B cell (primary cell): ENCODE results near the gene ADGRL2. TPM values are rescaled to one million over a fixed set of nuclear protein-coding genes. Genes with fewer than 3 reads are reported as not detected.

Experiments
- ATAC-seq: fragments of 200-7000 bp; cut with Tn5 transposase; one replicate; pipeline ENCODE4 v1.10.0; 2021; ENCODE audit warnings: low read depth, mild to moderate bottlenecking, moderate number of reproducible peaks, moderate library complexity
- CTCF ChIA-PET: fragments of 350-600 bp; sonication (Branson Sonifier 250); formaldehyde crosslinking; loops from one replicate; lab custom pipeline; 2021; ENCODE audit warnings: antibody characterized with exemption, inconsistent platforms; lab: Charles Lee
- POLR2A ChIA-PET: fragments of 350-600 bp; sonication (Branson Sonifier 250); formaldehyde crosslinking; loops from one replicate; lab custom pipeline; 2021; ENCODE audit warnings: antibody characterized with exemption; lab: Charles Lee
- DNase-seq: peaks from one replicate; pipeline ENCODE4 v3.0.0; 2013
- H2AFZ ChIP-seq: 2 replicates; pipeline ENCODE4 v1.6.1; 2012; ENCODE audit warnings: mild to moderate bottlenecking, low read depth, low read length; ENCODE audit not compliant: insufficient read depth, poor library complexity, severe bottlenecking
- H3K27ac ChIP-seq, 2 donors: 1 replicate in 1 of 2; 2 replicates in 1 of 2; pipeline ENCODE4 v1.5.1; 2012 to 2013; ENCODE audit warnings: low read length in 2 of 2, mild to moderate bottlenecking in 2 of 2, moderate library complexity in 1 of 2
- H3K27me3 ChIP-seq, 4 experiments: fragments of 200-600 bp in 1 of 4; sonication (generic) in 1 of 4; replicated peaks in 1 of 4; 1 replicate in 2 of 4; 2 replicates in 2 of 4; pipeline versions ENCODE4 v1.6.1 to v1.7.0; 2013 to 2016; ENCODE audit warnings: low read length in 3 of 4, mild to moderate bottlenecking in 2 of 4, mixed read lengths in 1 of 4, moderate library complexity in 1 of 4; ENCODE audit not compliant: insufficient read depth in 4 of 4, control insufficient read depth in 3 of 4; ENCODE audit errors: control extremely low read depth in 1 of 4
- H3K36me3 ChIP-seq, 2 experiments: replicated peaks in 1 of 2; 1 replicate in 1 of 2; 2 replicates in 1 of 2; pipeline versions ENCODE4 v1.6.1 to v1.7.1; 2013; ENCODE audit warnings: low read length in 1 of 2; ENCODE audit not compliant: insufficient read depth in 2 of 2, control insufficient read depth in 1 of 2; ENCODE audit errors: control extremely low read depth in 1 of 2, extremely low read depth in 1 of 2
- H3K4me1 ChIP-seq, 2 donors: fragments of 200-600 bp in 1 of 2; sonication (generic) in 1 of 2; 1 replicate in 1 of 2; 2 replicates in 1 of 2; pipeline versions ENCODE4 v1.5.1 to v1.6.1; 2013 to 2017; ENCODE audit warnings: low read length in 2 of 2; ENCODE audit not compliant: control insufficient read depth in 2 of 2, insufficient read depth in 2 of 2
- H3K4me2 ChIP-seq: replicated peaks from 2 replicates; pipeline ENCODE3; 2012; ENCODE audit warnings: mild to moderate bottlenecking, low read depth, low read length; ENCODE audit not compliant: poor library complexity, severe bottlenecking
- H3K4me3 ChIP-seq, 5 experiments: fragments of 200-600 bp in 1 of 5; sonication (generic) in 1 of 5; 1 replicate in 3 of 5; 2 replicates in 2 of 5; pipeline versions ENCODE4 v1.5.1 to v1.7.0; 2011 to 2016; ENCODE audit warnings: low read length in 4 of 5, mild to moderate bottlenecking in 4 of 5, low read depth in 2 of 5, control low read depth in 1 of 5, moderate library complexity in 1 of 5; ENCODE audit not compliant: insufficient read depth in 1 of 5; ENCODE audit errors: control extremely low read depth in 1 of 5, extremely low read depth in 1 of 5
- H3K79me2 ChIP-seq: fragments of 200-600 bp; sonication (generic); one replicate; pipeline ENCODE4 v1.6.0; 2016; ENCODE audit warnings: low read length; ENCODE audit not compliant: control insufficient read depth, insufficient read depth
- H3K9ac ChIP-seq: fragments of 200-600 bp; sonication (generic); 2 replicates; pipeline ENCODE4 v1.6.1; 2017; ENCODE audit warnings: mild to moderate bottlenecking, low read length, moderate library complexity
- H3K9me3 ChIP-seq, 3 donors: one replicate each; pipeline versions ENCODE4 v1.6.1 to v1.7.1; 2013; ENCODE audit warnings: low read length in 2 of 3; ENCODE audit not compliant: control insufficient read depth in 2 of 3, insufficient read depth in 1 of 3; ENCODE audit errors: control extremely low read depth in 1 of 3
- H4K20me1 ChIP-seq: 2 replicates; pipeline ENCODE4 v1.6.0; 2012; ENCODE audit warnings: mild to moderate bottlenecking, low read length; ENCODE audit not compliant: insufficient read depth, control insufficient read depth, poor library complexity, severe bottlenecking
- H3K27ac Mint-ChIP-seq: one replicate; pipeline ENCODE4 v1.8.0; 2021; ENCODE audit warnings: mixed read lengths
- H3K27me3 Mint-ChIP-seq: one replicate; pipeline ENCODE4 v1.8.0; 2021; ENCODE audit warnings: mixed read lengths
- H3K4me1 Mint-ChIP-seq: one replicate; pipeline ENCODE4 v1.8.0; 2021; ENCODE audit warnings: mixed read lengths
- H3K4me3 Mint-ChIP-seq: one replicate; pipeline ENCODE4 v1.8.0; 2021; ENCODE audit warnings: mixed read lengths
- H3K9me3 Mint-ChIP-seq: one replicate; pipeline ENCODE4 v1.8.0; 2022; ENCODE audit warnings: mixed read lengths; ENCODE audit not compliant: insufficient read depth
- EZH2 ChIP-seq: IDR thresholded peaks from 2 replicates; pipeline ENCODE4 v1.6.1; 2012; ENCODE audit warnings: borderline replicate concordance, low read depth, mild to moderate bottlenecking, moderate library complexity, low read length; ENCODE audit not compliant: insufficient read depth, poor library complexity, severe bottlenecking
- WGBS: methylation state at CpG from one replicate; pipeline ENCODE4 v1.1.5; 2013; ENCODE audit warnings: missing lambda C conversion rate; ENCODE audit not compliant: insufficient coverage; 5-methylcytosine and 5-hydroxymethylcytosine counted together
- intact Hi-C: fragments of 100-400 bp; cut with micrococcal nuclease; formaldehyde crosslinking; loops from one replicate; pipeline ENCODE4 v1.10.0; 2022
- polyA plus RNA-seq: library from polyadenylated mRNA; depleted of rRNA; stranded (reverse); fragments of >200 nt; gene quantifications from 2 replicates; pipeline ENCODE4 v1.2.3, GENCODE V29; 2012
- total RNA-seq, 2 donors: library from RNA; stranded (reverse); fragments of 120-200 nt in 1 of 2; gene quantifications; 1 replicate in 1 of 2; 2 replicates in 1 of 2; pipeline versions ENCODE4 v1.2.3 to v1.2.4, GENCODE V29; 2013 to 2022
- TF ChIP-seq, protein P1 (sequence below): fragments of 200-600 bp; IDR thresholded peaks from one replicate; pipeline ENCODE4 v1.8.0; 2022; ENCODE audit warnings: antibody characterized with exemption, mild to moderate bottlenecking

Gene ADGRL2
- total and polyA plus RNA-seq, 2 donors (not counting 1 experiment from before 2014, with no cell fraction given) = not detected

DNA sequence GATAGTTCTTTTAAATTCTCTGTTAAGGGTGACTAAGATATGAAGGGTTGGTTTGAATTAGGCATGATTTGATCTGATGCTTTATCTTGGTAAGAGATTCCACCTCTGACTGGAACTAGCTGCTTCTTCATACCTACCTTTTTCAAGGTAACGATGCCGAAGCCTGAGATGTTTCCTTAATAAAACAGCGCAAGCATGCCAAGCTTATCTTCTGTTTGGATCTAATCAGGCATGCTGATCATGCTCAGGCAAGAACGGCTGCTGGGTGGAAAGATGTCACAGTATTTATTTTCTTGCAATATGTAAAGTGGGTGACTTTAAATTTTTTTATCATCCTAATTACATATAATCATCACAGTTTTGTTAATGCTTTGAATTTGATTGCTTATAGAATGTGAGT is 148.7 kb downstream of the ADGRL2 start:
- no peak overlapping the region for H3K4me2 ChIP-seq
- no peak overlapping the region for H3K9ac ChIP-seq
- no peak for TF ChIP-seq EZH2
- TF ChIP-seq, protein P1, sequence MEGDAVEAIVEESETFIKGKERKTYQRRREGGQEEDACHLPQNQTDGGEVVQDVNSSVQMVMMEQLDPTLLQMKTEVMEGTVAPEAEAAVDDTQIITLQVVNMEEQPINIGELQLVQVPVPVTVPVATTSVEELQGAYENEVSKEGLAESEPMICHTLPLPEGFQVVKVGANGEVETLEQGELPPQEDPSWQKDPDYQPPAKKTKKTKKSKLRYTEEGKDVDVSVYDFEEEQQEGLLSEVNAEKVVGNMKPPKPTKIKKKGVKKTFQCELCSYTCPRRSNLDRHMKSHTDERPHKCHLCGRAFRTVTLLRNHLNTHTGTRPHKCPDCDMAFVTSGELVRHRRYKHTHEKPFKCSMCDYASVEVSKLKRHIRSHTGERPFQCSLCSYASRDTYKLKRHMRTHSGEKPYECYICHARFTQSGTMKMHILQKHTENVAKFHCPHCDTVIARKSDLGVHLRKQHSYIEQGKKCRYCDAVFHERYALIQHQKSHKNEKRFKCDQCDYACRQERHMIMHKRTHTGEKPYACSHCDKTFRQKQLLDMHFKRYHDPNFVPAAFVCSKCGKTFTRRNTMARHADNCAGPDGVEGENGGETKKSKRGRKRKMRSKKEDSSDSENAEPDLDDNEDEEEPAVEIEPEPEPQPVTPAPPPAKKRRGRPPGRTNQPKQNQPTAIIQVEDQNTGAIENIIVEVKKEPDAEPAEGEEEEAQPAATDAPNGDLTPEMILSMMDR = no peak
- no peaks in the 10 kb centered on the region for H4K20me1 ChIP-seq
- Mint-ChIP-seq H3K27me3 (no peaks in the 10 kb centered on the region), H3K9me3 (no peaks in the 10 kb centered on the region), H3K27ac (no peak overlapping the region), H3K4me1 (no peaks in the 10 kb centered on the region), H3K4me3 (no peak overlapping the region)
- intact Hi-C loops = no loop called here
- no peaks in the 10 kb centered on the region for H3K79me2 ChIP-seq
- no peaks in the 10 kb centered on the region for H3K27me3 ChIP-seq
- H3K4me3 ChIP-seq = no peak overlapping the region
- no peak overlapping the region for H2AFZ ChIP-seq
- no peaks in the 10 kb centered on the region for H3K9me3 ChIP-seq
- DNase-seq (no peak), ATAC-seq (no peak)
- CTCF ChIA-PET = no interaction called here
- H3K36me3 ChIP-seq = no peaks in the 10 kb centered on the region
- no peak overlapping the region for H3K27ac ChIP-seq
- WGBS = 100% methylated on average over 1 of the region's 4 CpGs
- POLR2A ChIA-PET = no interaction called here
- no peaks in the 10 kb centered on the region for H3K4me1 ChIP-seq

DNA sequence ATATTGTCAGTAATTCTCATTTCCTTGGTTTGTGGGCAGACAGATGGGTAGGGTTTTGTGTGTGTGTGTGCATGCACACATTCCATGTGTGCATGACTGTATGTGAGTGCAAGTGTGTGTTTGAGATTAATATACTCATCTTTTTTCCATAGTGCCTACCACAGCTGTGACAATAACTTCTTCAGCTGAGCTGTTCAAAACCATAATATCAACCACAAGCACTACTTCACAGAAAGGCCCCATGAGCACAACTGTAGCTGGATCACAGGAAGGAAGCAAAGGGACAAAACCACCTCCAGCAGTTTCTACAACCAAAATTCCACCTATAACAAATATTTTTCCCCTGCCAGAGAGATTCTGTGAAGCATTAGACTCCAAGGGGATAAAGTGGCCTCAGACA is 149.3 kb downstream of the ADGRL2 start:
- no peaks in the 10 kb centered on the region for H3K9me3 ChIP-seq
- H3K36me3 ChIP-seq = no peaks in the 10 kb centered on the region
- no peaks in the 10 kb centered on the region for H4K20me1 ChIP-seq
- ChIA-PET POLR2A (no interaction called here), CTCF (no interaction called here)
- no peaks in the 10 kb centered on the region for H3K4me1 ChIP-seq
- H3K27me3 Mint-ChIP-seq = no peaks in the 10 kb centered on the region
- H3K4me2 ChIP-seq = no peak overlapping the region
- no peak overlapping the region for H3K4me3 ChIP-seq
- intact Hi-C loops = no loop called here
- TF ChIP-seq, protein P1 = no peak
- no peak for TF ChIP-seq EZH2
- H3K27ac ChIP-seq = no peak overlapping the region
- H3K27me3 ChIP-seq = no peaks in the 10 kb centered on the region
- no peaks in the 10 kb centered on the region for H3K79me2 ChIP-seq
- DNase-seq (no peak), ATAC-seq (no peak)
- H3K4me3 Mint-ChIP-seq = no peak overlapping the region
- H3K9me3 Mint-ChIP-seq = no peaks in the 10 kb centered on the region
- no peak overlapping the region for H3K9ac ChIP-seq
- H3K27ac Mint-ChIP-seq = no peak overlapping the region
- H2AFZ ChIP-seq = no peak overlapping the region
- no peaks in the 10 kb centered on the region for H3K4me1 Mint-ChIP-seq
